Smooth muscle cell (in vitro differentiated cells): ENCODE results near the gene ZNF420. TPM values are rescaled to one million over a fixed set of nuclear protein-coding genes. Genes with fewer than 3 reads are reported as not detected.

Experiments
- DNase-seq: peaks from one replicate; lab custom pipeline; 2025; ENCODE audit not compliant: unreplicated experiment; lab: John Stamatoyannopoulos, UW
- H2AFZ ChIP-seq: fragments of 200-600 bp; sonication (generic); 2 replicates; pipeline ENCODE4 v1.6.0; 2016; ENCODE audit warnings: antibody characterized with exemption, low read depth, mild to moderate bottlenecking
- H3F3A ChIP-seq: fragments of 200-600 bp; sonication (generic); 2 replicates; pipeline ENCODE4 v1.6.0; 2017; ENCODE audit warnings: antibody characterized with exemption, low read depth
- H3K27ac ChIP-seq: fragments of 200-600 bp; sonication (generic); 2 replicates; pipeline ENCODE4 v1.5.1; 2016; ENCODE audit warnings: low read depth, mild to moderate bottlenecking
- H3K27me3 ChIP-seq: fragments of 200-600 bp; sonication (generic); 2 replicates; pipeline ENCODE4 v1.6.1; 2016; ENCODE audit warnings: low read depth, mild to moderate bottlenecking
- H3K36me3 ChIP-seq: fragments of 200-600 bp; sonication (generic); 2 replicates; pipeline ENCODE4 v1.5.1; 2016; ENCODE audit warnings: low read depth
- H3K4me1 ChIP-seq: fragments of 200-600 bp; sonication (generic); 2 replicates; pipeline ENCODE4 v1.5.1; 2016; ENCODE audit warnings: low read depth
- H3K4me2 ChIP-seq: fragments of 200-600 bp; sonication (generic); 2 replicates; pipeline ENCODE4 v1.6.0; 2016; ENCODE audit warnings: mild to moderate bottlenecking
- H3K4me3 ChIP-seq: fragments of 200-600 bp; sonication (generic); 2 replicates; pipeline ENCODE4 v1.5.1; 2016; ENCODE audit warnings: mild to moderate bottlenecking
- H3K79me2 ChIP-seq: fragments of 200-600 bp; sonication (generic); 2 replicates; pipeline ENCODE4 v1.6.0; 2016; ENCODE audit warnings: low read depth, mild to moderate bottlenecking
- H3K9ac ChIP-seq: fragments of 200-600 bp; sonication (generic); 2 replicates; pipeline ENCODE4 v1.6.0; 2016; ENCODE audit warnings: low read depth
- H3K9me3 ChIP-seq: fragments of 200-600 bp; sonication (generic); replicated peaks from 2 replicates; pipeline ENCODE4 v1.5.1; 2016; ENCODE audit warnings: low read depth
- H4K20me1 ChIP-seq: fragments of 200-600 bp; sonication (generic); 2 replicates; pipeline ENCODE4 v1.6.0; 2016; ENCODE audit warnings: low read depth
- CTCF ChIP-seq: fragments of 200-600 bp; sonication (generic); IDR thresholded peaks from 2 replicates; pipeline ENCODE4 v1.5.1; 2017; ENCODE audit warnings: borderline replicate concordance, mild to moderate bottlenecking, antibody characterized with exemption; ENCODE audit not compliant: insufficient read depth, poor library complexity, severe bottlenecking
- WGBS: methylation state at CpG from one replicate; pipeline ENCODE4 v1.1.7; 2016; ENCODE audit warnings: low lambda C conversion rate; 5-methylcytosine and 5-hydroxymethylcytosine counted together
- polyA plus RNA-seq: library from polyadenylated mRNA; unstranded; fragments of >200 nt; fragmentation: Nextera tagmentation; extraction: Ambion mirVana; gene quantifications from 2 replicates; pipeline ENCODE4 v1.2.1, GENCODE V29; 2016
- total RNA-seq: library from RNA; depleted of rRNA; stranded (reverse); fragments of >200 nt; gene quantifications from 2 replicates; pipeline ENCODE4 v1.2.3, GENCODE V29; 2014

Gene ZNF420
- total RNA-seq (2.4 and 11.0 TPM in 2 replicates), polyA plus RNA-seq (3.2 and 4.9 TPM in 2 replicates)

- Histone ChIP-seq H3K9ac (peak within 1 kb of the TSS; percentile 55), H3K27ac (no peak within 1 kb of the TSS), H3K9me3 (peaks cover 6% of the 10 kb centered on the region), H2AFZ (peak within 1 kb of the TSS; percentile 97), H4K20me1 (no peaks in the 10 kb centered on the region), H3F3A (no peaks in the 10 kb centered on the region), H3K79me2 (peaks cover 29% of the 10 kb centered on the region), H3K27me3 (no peaks in the 10 kb centered on the region), H3K4me1 (peaks cover 6% of the 10 kb centered on the region), H3K36me3 (peaks cover 1% of the 10 kb centered on the region), H3K4me3 (peak within 1 kb of the TSS; percentile 80), H3K4me2 (peak within 1 kb of the TSS; percentile 86)
- DNase-seq: peak; percentile 56
- no peak for TF ChIP-seq CTCF
- WGBS: 2% methylated on average over 61 of the region's 61 CpGs
Measured at GRCh38 chr19:37077934-37078716, at the start of gene ZNF420. TSS of gene ZNF420 (plus strand) at chr19:37078433. CDS start at chr19:37089119, 10,686 bp downstream.

- H2AFZ ChIP-seq: no peak overlapping the region
- no peak overlapping the region for H3K4me2 ChIP-seq
- no peaks in the 10 kb centered on the region for H3K79me2 ChIP-seq
- H3K4me3 ChIP-seq: no peak overlapping the region
- no peaks in the 10 kb centered on the region for H3K36me3 ChIP-seq
- H3K9ac ChIP-seq: no peak overlapping the region
- H3K9me3 ChIP-seq: peaks cover 15% of the 10 kb centered on the region
- H3K27me3 ChIP-seq: no peaks in the 10 kb centered on the region
- H4K20me1 ChIP-seq: no peaks in the 10 kb centered on the region
- no peaks in the 10 kb centered on the region for H3K4me1 ChIP-seq
- no peak overlapping the region for H3K27ac ChIP-seq
- DNase-seq: no peak
- no peak for TF ChIP-seq CTCF
- 6% methylated on average over 1 of the region's 1 CpG for WGBS
- H3F3A ChIP-seq: no peaks in the 10 kb centered on the region
Measured at GRCh38 chr19:37045140-37045539, 33.1 kb upstream of the ZNF420 start.

DNA sequence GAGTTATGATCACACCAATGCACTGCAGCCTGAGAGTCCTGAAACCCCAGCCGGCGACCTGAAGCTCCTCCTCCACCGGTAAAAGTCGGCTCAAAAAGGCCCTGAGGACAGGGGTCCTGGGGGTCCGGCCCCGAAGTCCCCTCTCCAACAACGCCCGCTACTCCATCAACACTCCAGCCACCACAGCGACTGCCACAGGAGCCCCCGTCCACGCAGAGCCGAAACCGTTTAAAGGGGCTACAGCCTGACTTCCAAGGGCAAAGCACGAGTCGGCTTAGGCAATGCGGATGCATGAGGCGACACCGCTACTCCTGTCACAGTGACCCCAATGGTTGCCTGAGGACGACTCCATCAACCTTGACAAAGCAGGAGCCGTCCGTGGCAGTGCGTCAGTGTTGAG lies 22.9 kb upstream of the ZNF420 start:
- H4K20me1 ChIP-seq: no peaks in the 10 kb centered on the region
- no peaks in the 10 kb centered on the region for H3K79me2 ChIP-seq
- no peaks in the 10 kb centered on the region for H3K36me3 ChIP-seq
- H3K9me3 ChIP-seq: no peaks in the 10 kb centered on the region
- H3K27ac ChIP-seq: no peak overlapping the region
- H3K4me2 ChIP-seq: no peak overlapping the region
- 91% methylated on average over 22 of the region's 22 CpGs for WGBS
- no peaks in the 10 kb centered on the region for H3K27me3 ChIP-seq
- DNase-seq: no peak
- H3F3A ChIP-seq: no peaks in the 10 kb centered on the region
- TF ChIP-seq CTCF: no peak
- H2AFZ ChIP-seq: no peak overlapping the region
- H3K4me3 ChIP-seq: no peak overlapping the region
- no peak overlapping the region for H3K9ac ChIP-seq
- no peaks in the 10 kb centered on the region for H3K4me1 ChIP-seq

GRCh38 chr19:37056776-37057175 lies 21.5 kb upstream of the ZNF420 start:
- no peak for TF ChIP-seq CTCF
- Histone ChIP-seq H3K36me3 (no peaks in the 10 kb centered on the region), H3K27ac (no peak overlapping the region), H3K27me3 (no peaks in the 10 kb centered on the region), H3K4me3 (no peak overlapping the region), H3K9me3 (no peaks in the 10 kb centered on the region), H3K9ac (no peak overlapping the region), H3K4me1 (no peaks in the 10 kb centered on the region), H2AFZ (no peak overlapping the region), H3F3A (no peaks in the 10 kb centered on the region), H3K4me2 (no peak overlapping the region), H4K20me1 (no peaks in the 10 kb centered on the region), H3K79me2 (no peaks in the 10 kb centered on the region)
- 93% methylated on average over 24 of the region's 24 CpGs for WGBS
- DNase-seq: no peak
